ENCODE data around the gene PLPP2.

GRCh38 chr19:287381-287871 is 3.8 kb downstream of the PLPP2 start:
- TF ChIP-seq EZH2phosphoT487 (IDR thresholded peaks at IDR 0.05; ENCODE audit: low read length) (no peak), CTCF (IDR thresholded peaks at IDR 0.05; ENCODE audit: low read length) (no peak)
